Gastroesophageal sphincter (tissue), 4 donors: ENCODE data around the gene CYTH1. TPM values are rescaled to one million over a fixed set of nuclear protein-coding genes. Genes with fewer than 3 reads are reported as not detected.

Source experiments
- ATAC-seq: fragments of 150-250 bp; one replicate; pipeline ENCODE4 v1.9.1; 2016; ENCODE audit warnings: mild to moderate bottlenecking, moderate library complexity
- H3K27ac ChIP-seq, 4 donors: fragments of 200-600 bp; sonication (generic) in 3 of 4; 1 replicate in 3 of 4; 2 replicates in 1 of 4; pipeline ENCODE4 v1.5.1; 2016 to 2019
- H3K27me3 ChIP-seq: fragments of 200-600 bp; sonication (generic); one replicate; pipeline ENCODE4 v1.5.1; 2019
- H3K36me3 ChIP-seq, 2 donors: fragments of 200-600 bp; sonication (generic); one replicate each; pipeline ENCODE4 v1.5.1; 2019; ENCODE audit warnings: control low read depth in 1 of 2
- H3K4me1 ChIP-seq, 3 donors: fragments of 200-600 bp; sonication (generic); 1 replicate in 2 of 3; 2 replicates in 1 of 3; pipeline ENCODE4 v1.5.1; 2016 to 2019; ENCODE audit warnings: control low read depth in 2 of 3
- H3K4me3 ChIP-seq, 2 donors: fragments of 200-600 bp; sonication (generic); one replicate each; pipeline ENCODE4 v1.5.1; 2019; ENCODE audit warnings: mild to moderate bottlenecking in 1 of 2, moderate library complexity in 1 of 2
- H3K9me3 ChIP-seq, 3 donors: fragments of 200-600 bp; sonication (generic); one replicate each; pipeline ENCODE4 v1.5.1; 2017 to 2019; ENCODE audit warnings: control low read depth in 2 of 3
- CTCF ChIP-seq, 4 experiments: fragments of 200-600 bp in 2 of 4; fragments of 450-650 bp in 2 of 4; sonication (generic) in 1 of 4; IDR thresholded peaks; one replicate each; pipeline ENCODE4 v1.5.1; 2017 to 2019; ENCODE audit warnings: antibody characterized with exemption in 4 of 4, mild to moderate bottlenecking in 2 of 4, moderate library complexity in 2 of 4
- EP300 ChIP-seq: sonication (generic); formaldehyde crosslinking; IDR thresholded peaks from one replicate; pipeline ENCODE4 v1.6.1; 2017; ENCODE audit warnings: antibody characterized with exemption, mild to moderate bottlenecking
- POLR2A ChIP-seq, 2 donors: fragments of 450-650 bp; IDR thresholded peaks; one replicate each; pipeline ENCODE4 v1.6.1; 2017; ENCODE audit warnings: antibody characterized with exemption in 2 of 2, mild to moderate bottlenecking in 2 of 2, moderate library complexity in 1 of 2
- POLR2AphosphoS5 ChIP-seq: sonication (generic); formaldehyde crosslinking; IDR thresholded peaks from one replicate; pipeline ENCODE4 v1.6.1; 2017; ENCODE audit warnings: antibody characterized with exemption
- WGBS, 2 donors: methylation state at CpG; one replicate each; pipeline ENCODE4 v1.1.5; 2018; ENCODE audit warnings: low coverage in 1 of 2; 5-methylcytosine and 5-hydroxymethylcytosine counted together
- total RNA-seq, 4 donors: library from RNA; depleted of rRNA; stranded (reverse); fragments of >200 nt; gene quantifications; one replicate each; pipeline ENCODE4 v1.1.0, GENCODE V29; 2016

CYTH1 gene
- total RNA-seq, 4 donors from 2014 or later = 26.9 to 38.0 (median 31.0) TPM

DNA sequence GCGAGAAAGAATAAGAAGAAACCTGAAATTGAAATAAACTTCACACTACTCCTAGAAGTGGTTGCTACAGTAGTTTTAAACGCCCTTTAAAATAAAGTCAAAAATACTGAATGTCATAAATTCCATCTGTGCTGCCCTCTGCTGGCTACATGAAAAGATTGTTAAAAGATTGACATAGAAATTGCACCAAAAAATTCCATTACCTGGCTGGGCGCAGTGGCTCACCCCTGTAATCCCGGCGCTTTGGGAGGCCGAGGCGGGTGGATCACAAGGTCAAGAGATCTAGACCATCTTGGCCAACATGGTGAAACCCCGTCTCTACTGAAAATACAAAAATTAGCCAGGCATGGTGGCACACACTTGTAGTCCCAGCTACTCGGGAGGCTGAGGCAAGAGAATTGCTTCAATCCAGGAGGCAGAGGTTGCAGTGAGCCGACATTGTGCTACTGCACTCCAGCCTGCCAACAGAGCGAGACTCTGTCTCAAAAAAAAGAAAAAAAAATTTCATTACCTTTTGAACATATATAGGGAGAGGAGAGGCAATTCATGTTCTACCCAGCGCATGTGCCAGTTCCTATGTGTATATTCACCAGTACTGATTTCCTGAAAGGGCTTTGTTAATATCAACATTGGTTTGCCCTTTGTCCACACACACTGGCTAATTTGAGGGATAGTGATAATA is 36.5 kb downstream of the CYTH1 start:
- H3K4me1 ChIP-seq = peaks cover 0 to 67% (median 21%) of the 10 kb centered on the region in 3 donors
- no peak for ATAC-seq
- H3K9me3 ChIP-seq = no peaks in the 10 kb centered on the region
- 53 to 57% methylated on average over 5 to 9 of the region's 12 CpGs for WGBS, 2 donors
- H3K4me3 ChIP-seq = no peak overlapping the region
- H3K27ac ChIP-seq = peak overlapping the region in 1 of 4 donors; percentile 45
- no peaks in the 10 kb centered on the region for H3K27me3 ChIP-seq
- H3K36me3 ChIP-seq = no peaks in the 10 kb centered on the region
- TF ChIP-seq CTCF (IDR thresholded peaks at IDR 0.05) = peak; percentile 39 to 68 (median 60)
- no peak for TF ChIP-seq POLR2A (IDR thresholded peaks at IDR 0.05)

GRCh38 chr17:78742901-78743300 is 39.2 kb downstream of the CYTH1 start:
- no peak for TF ChIP-seq POLR2AphosphoS5
- TF ChIP-seq POLR2A (IDR thresholded peaks at IDR 0.05) = no peak
- no peak for TF ChIP-seq CTCF (IDR thresholded peaks at IDR 0.05)
- TF ChIP-seq EP300 = no peak
- WGBS, 2 donors = 74 to 94% methylated on average over 5 of the region's 5 CpGs
- Histone ChIP-seq H3K4me3 (no peak overlapping the region), H3K4me1 (peaks cover 0 to 68% (median 17%) of the 10 kb centered on the region in 3 donors), H3K9me3 (no peaks in the 10 kb centered on the region), H3K36me3 (no peaks in the 10 kb centered on the region), H3K27me3 (no peaks in the 10 kb centered on the region), H3K27ac (no peak overlapping the region)
- ATAC-seq = no peak

GRCh38 chr17:78741644-78742284 is 40.3 kb downstream of the CYTH1 start:
- peaks cover 0 to 67% (median 8%) of the 10 kb centered on the region in 3 donors for H3K4me1 ChIP-seq
- no peaks in the 10 kb centered on the region for H3K9me3 ChIP-seq
- TF ChIP-seq POLR2AphosphoS5 (no peak), CTCF (IDR thresholded peaks at IDR 0.05) (no peak), POLR2A (IDR thresholded peaks at IDR 0.05) (no peak), EP300 (no peak)
- no peaks in the 10 kb centered on the region for H3K36me3 ChIP-seq
- H3K27ac ChIP-seq = no peak overlapping the region
- no peaks in the 10 kb centered on the region for H3K27me3 ChIP-seq
- H3K4me3 ChIP-seq = no peak overlapping the region
- WGBS, 2 donors = 95 to 100% methylated on average over 1 to 5 of the region's 5 CpGs
- no peak for ATAC-seq

DNA sequence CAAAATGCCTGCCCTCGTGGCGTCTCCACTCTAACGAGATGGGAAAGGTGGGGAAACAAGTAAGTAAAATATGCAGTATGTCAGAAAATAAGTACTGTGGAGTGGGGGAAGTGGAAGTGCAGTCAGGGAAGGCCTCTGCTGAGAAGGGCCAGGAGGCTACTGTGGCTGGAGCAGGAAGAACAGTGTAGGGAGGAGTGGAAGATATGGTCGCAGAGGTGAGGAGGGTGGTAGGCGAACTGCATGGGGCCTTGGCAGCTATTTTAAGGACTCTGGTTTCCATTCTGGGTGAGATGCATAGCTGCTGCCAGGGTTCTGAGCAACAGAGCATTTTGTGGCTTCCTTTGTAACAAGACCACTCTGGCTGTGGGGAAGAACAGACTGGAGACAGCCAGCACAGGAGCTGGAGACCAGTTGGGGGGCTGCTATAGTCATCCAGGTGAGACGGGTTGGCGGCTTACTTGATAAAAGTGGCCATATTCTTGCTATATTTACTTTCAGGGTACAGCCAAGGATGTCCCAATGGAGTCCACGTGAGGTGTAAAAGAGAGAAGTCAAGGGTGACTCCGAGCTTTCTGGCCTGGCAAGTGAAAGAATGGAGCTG is 42.6 kb downstream of the CYTH1 start:
- Histone ChIP-seq H3K27me3 (no peaks in the 10 kb centered on the region), H3K4me1 (peaks cover 0 to 71% (median 0%) of the 10 kb centered on the region in 3 donors), H3K27ac (no peak overlapping the region), H3K4me3 (no peak overlapping the region), H3K36me3 (no peaks in the 10 kb centered on the region), H3K9me3 (no peaks in the 10 kb centered on the region)
- no peak for ATAC-seq
- TF ChIP-seq EP300 = no peak
- no peak for TF ChIP-seq POLR2AphosphoS5
- no peak for TF ChIP-seq POLR2A (IDR thresholded peaks at IDR 0.05)
- TF ChIP-seq CTCF (IDR thresholded peaks at IDR 0.05) = no peak
- WGBS, 2 donors = 82 to 84% methylated on average over 4 to 9 of the region's 9 CpGs
